GM18873 (cell line): Measurements from ENCODE around the gene GIN1.
"Not testable (repeated sequence)": the region's sequence is repeated elsewhere in the genome, so short reads cannot be mapped to it uniquely, and the experiment has no call there.

Experiments
- ATAC-seq: cut with Tn5 transposase; IDR thresholded peaks from one replicate; pipeline ENCODE4 v1.9.1; 2021; ENCODE audit warnings: mild to moderate bottlenecking, moderate library complexity, moderate number of reproducible peaks; ENCODE audit not compliant: unreplicated experiment, low FRiP score

The GIN1 gene, protein sequence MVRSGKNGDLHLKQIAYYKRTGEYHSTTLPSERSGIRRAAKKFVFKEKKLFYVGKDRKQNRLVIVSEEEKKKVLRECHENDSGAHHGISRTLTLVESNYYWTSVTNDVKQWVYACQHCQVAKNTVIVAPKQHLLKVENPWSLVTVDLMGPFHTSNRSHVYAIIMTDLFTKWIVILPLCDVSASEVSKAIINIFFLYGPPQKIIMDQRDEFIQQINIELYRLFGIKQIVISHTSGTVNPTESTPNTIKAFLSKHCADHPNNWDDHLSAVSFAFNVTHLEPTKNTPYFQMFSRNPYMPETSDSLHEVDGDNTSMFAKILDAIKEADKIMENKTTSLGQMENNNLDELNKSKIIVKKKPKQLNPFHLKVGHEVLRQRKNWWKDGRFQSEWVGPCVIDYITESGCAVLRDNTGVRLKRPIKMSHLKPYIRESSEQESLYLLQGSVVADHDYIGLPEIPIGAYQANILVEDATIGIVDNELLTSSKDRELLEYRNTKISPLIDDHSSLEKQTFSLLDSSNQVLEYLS

GRCh38 chr5:103119765-103120606 is at the start of gene GIN1, which contains the start of gene PPIP5K2:
Gene GIN1 (minus strand): TSS chr5:103120138. CDS start chr5:103108707, 11,431 bp downstream.
Gene PPIP5K2 (plus strand): TSS chr5:103120301. CDS start chr5:103129590, 9,289 bp downstream.
- peak; percentile 94 for ATAC-seq

GRCh38 chr5:103166706-103167105 is 46.8 kb upstream of the GIN1 start:
- no peak for ATAC-seq

GRCh38 chr5:103151156-103151555 is 31.2 kb upstream of the GIN1 start:
- no peak for ATAC-seq

DNA sequence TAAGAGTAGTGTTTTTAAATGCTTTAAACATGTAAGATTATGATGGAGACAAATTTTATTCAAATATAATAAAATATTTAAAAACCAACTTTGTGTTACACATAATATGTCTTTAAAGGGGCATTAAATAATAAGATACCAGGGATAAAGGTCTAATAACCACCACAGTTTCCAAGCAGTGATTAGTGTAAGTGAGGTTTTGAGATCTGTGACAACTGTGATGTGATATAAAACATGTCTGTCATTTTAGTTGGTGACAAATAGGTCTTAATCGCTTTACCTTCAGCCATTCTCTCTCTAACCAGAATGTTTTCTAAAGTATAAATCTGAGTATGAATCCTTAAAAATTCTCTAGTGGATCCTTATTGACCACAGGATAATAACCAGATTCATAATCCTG is 28.3 kb upstream of the GIN1 start:
- ATAC-seq: no peak

DNA sequence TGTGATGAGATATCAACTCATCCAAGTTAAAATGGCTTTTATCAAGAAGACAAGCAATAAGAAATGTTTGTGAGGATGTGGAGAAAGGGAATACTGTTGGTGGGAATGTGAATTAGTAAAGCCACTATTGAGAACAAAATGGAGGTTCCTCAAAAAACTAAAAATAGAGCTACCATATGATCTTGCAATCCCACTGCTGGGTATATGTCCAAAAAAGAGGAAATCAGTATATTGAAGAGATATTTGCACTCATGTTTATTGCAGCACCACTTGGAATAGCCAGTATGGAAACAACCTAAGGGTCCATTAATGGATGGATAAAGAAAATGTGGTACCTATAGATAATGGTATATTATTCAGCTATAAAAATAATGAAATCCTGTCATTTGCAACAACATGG is 25.3 kb upstream of the GIN1 start:
- ATAC-seq: no peak

- ATAC-seq: not testable (repeated sequence)
Observed at GRCh38 chr5:103142132-103142531, 22.2 kb upstream of the GIN1 start.

DNA sequence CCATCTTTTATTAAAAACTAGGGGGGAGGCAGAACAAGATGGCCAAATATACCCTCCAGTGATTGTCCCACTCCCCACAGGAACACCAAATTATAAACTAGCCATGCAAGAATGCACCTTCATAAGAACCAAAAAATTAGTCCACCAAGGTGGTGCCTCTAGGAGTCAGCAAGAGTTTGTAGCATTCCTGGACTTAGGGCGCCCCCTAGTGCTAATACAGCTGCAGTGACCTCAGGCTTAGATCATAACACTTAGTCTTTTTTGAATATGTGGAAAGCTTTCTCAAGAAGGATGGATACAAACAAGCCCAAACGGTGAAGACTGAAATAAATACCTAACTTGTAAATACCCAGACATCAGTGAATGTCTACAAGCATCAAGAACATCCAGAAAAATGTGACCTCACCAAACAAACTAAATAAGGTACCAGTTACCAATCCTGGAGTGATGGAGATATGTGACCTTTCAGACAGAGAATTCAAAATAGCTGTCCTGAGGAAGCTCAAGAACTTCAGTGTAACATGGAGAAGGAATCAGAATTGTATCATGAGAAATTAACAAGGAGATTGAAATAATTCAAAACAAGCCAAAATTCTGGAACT is 19.4 kb upstream of the GIN1 start:
- peak; percentile 94 for ATAC-seq

GRCh38 chr5:103138202-103138690 is 18.3 kb upstream of the GIN1 start:
- ATAC-seq: no peak

DNA sequence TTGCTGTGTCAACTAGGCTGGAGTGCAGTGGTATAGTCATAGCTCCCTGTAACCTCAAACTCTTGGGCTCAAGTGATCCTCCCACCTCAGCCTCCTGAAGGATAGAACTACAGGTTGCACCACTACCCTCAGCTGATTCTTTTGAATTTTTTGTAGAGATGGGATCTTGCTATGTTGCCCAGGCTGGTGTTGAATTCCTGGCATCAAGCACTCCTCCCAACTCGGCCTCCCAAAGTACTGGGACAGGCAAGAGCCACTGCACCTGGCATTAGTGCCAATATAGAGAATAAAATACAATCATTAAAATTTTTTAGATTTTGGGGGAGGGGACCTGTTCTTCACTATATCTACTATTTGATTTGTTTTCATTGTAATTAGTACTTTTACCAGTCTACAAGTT is 15.5 kb upstream of the GIN1 start:
- ATAC-seq: no peak

DNA sequence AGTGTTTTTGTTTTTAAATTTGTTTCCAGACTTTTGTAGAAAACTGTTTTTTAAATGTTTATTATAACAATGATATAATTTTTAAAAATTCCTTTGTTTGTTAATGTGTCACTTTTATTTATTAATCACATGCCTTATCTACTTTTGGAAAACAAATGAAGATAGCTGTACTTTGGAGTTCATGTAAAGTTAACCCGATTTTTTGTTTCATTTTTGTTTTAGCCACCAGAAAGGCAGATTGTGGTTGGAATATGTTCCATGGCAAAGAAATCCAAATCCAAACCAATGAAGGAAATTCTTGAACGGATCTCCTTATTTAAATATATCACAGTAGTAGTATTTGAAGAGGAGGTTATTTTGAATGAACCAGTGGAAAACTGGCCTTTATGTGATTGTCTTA is 13.3 kb upstream of the GIN1 start:
- no peak for ATAC-seq

GRCh38 chr5:103132684-103133083 is 12.7 kb upstream of the GIN1 start:
- ATAC-seq: no peak

DNA sequence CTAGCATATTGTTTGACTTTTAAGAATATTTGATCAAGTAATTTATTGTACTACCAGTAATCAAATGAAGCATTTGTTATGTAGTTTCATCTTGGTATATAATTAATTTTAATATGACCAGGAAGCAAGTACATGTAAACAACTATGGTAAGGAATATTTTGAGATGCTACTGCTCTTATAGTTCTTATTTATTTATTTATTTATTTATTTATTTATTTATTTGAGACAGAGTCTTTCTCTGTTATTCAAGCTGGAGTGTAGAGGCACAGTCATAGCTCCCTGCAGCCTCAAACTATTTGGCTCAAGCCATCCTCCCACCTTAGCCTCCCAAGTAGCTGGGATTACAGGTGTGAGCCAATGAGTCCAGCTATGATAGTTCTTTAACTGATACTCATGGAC is 8.3 kb upstream of the GIN1 start:
- ATAC-seq: no peak

- ATAC-seq: no peak
Observed at GRCh38 chr5:103127292-103127817, 7.4 kb upstream of the GIN1 start.

- ATAC-seq: no peak
Observed at GRCh38 chr5:103126557-103126956, 6.6 kb upstream of the GIN1 start.

DNA sequence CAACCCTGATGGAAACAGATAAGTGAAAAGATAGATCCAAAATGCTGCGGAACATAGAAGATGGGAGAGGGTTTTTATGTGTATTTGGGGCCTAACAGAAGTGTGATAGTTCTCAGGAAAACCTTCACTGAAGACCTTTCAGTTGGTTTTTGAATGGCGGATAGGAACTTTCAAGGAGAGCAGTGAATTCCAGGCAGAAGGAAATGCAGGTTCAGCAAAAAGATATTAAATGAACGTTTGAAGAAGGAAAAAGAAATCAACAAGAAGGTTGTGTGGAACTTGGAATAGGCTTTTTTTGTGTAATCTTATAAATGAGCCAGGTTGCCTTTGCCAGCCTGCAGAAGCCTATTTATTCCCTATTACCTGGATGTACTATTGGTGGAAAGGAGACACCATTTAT is 2.3 kb upstream of the GIN1 start:
- no peak for ATAC-seq

GRCh38 chr5:103120607-103121200 is 766 bp upstream of the GIN1 start:
- no peak for ATAC-seq

DNA sequence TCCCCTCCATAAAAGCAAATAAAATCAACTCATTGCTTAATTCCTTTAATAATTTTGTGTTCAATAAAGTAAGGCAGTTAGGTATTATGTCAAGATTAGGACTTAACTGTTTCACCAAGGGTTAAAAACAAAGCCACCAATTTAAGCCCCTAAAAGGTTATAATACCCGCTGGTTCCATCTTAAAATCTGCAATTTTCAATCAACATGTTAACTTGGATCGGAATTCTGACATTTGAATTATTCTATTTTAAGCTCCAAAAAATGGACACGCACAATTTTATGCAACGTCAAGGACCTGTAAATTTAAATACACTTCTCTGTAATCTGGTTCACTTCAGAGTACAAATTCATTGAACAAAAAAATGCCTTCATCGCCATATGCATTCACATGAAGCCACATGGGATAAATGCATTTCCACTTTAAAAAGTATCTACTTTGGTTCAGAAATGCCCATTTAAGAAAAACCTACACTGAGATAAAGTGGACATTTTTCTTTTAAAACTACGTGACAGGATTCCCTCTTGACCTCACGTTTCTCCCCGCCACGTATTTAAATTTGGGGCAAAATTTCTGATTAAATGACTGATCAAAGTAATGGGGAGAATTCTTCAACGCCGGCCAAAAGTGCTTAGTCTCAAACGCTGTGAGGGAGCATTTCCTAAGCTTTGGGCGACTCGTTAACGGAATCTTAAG is 721 bp downstream of the GIN1 start:
- ATAC-seq: no peak

DNA sequence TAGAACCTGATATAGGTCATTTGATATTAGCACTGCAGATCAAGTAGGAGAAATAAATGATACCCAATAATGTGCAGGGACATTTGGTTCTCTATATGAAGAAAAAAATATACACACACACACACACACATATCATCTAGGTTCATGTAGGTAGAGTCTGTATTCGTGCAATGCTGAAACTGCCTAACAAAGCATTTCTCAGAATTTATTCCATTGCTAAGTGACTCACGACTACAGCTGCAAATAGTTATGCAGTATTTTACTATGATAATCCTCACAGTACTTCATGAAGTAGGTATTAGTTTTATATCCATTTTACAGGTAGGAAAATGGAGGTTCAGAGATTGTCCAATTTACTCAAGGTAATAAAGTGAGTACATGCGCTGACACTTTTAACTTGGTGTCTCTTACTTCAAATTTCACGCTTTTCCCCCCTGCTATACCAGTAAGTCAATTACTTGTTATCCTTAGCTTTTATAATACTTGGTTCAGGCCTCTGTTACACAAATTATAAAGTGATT is 2.4 kb downstream of the GIN1 start:
- ATAC-seq: no peak

DNA sequence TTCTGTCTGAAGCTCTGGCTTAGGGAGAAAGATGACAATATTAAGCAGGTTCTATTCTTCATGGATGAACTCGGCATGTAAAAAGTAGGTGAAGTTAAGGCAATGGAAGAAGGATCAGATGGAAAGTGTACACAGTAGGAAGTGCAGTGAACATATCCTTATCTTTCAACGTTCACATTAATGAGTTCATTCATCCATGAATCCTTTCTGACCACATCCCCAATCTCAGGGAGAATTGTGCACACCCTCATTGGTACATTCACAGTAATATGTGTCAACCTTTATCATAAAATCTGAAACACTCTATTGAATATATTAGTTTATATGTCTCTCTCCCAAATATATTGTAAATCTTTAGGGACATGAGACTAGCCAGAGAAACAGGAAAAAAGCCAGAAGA is 5.5 kb downstream of the GIN1 start:
- ATAC-seq: no peak
